Activated CD8-positive, alpha-beta T cell treated with anti-CD3 and anti-CD28 coated beads for 36 hours (primary cell): ENCODE measurements around the gene ADRA2A. TPM values are rescaled to one million over a fixed set of nuclear protein-coding genes. Genes with fewer than 3 reads are reported as not detected.

Source experiments
- ATAC-seq: fragments of 200-7000 bp; cut with Tn5 transposase; one replicate; pipeline ENCODE4 v1.10.0; 2021; ENCODE audit warnings: mild to moderate bottlenecking, moderate library complexity
- CTCF ChIA-PET: fragments of 350-600 bp; sonication (Branson Sonifier 250); formaldehyde crosslinking; loops from one replicate; lab custom pipeline; 2021; ENCODE audit warnings: antibody characterized with exemption; lab: Charles Lee
- POLR2A ChIA-PET: fragments of 350-600 bp; sonication (Branson Sonifier 250); formaldehyde crosslinking; loops from one replicate; lab custom pipeline; 2021; ENCODE audit warnings: antibody characterized with exemption; lab: Charles Lee
- DNase-seq: peaks from one replicate; pipeline ENCODE4 v3.0.0-alpha.2; 2020
- H3K27ac Mint-ChIP-seq: one replicate; pipeline ENCODE4 v1.8.0; 2021; ENCODE audit warnings: mild to moderate bottlenecking, mixed read lengths
- H3K27me3 Mint-ChIP-seq: one replicate; pipeline ENCODE4 v1.8.0; 2021; ENCODE audit warnings: mixed read lengths
- H3K36me3 Mint-ChIP-seq: one replicate; pipeline ENCODE4 v1.8.0; 2021; ENCODE audit warnings: low read depth, mixed read lengths
- H3K4me1 Mint-ChIP-seq: one replicate; pipeline ENCODE4 v1.8.0; 2021; ENCODE audit warnings: low read depth, mixed read lengths
- H3K4me3 Mint-ChIP-seq: one replicate; pipeline ENCODE4 v1.8.0; 2021; ENCODE audit warnings: mild to moderate bottlenecking, moderate library complexity, mixed read lengths
- H3K9me3 Mint-ChIP-seq: one replicate; pipeline ENCODE4 v1.8.0; 2021; ENCODE audit warnings: mixed read lengths
- intact Hi-C: fragments of 100-400 bp; cut with micrococcal nuclease; formaldehyde crosslinking; loops from one replicate; pipeline ENCODE4 v1.10.0; 2022
- total RNA-seq, 2 experiments: library from RNA; stranded (reverse); gene quantifications; one replicate each; pipeline ENCODE4 v1.2.3, GENCODE V29; 2021
- TF ChIP-seq, protein P1 (sequence below): fragments of 200-600 bp; IDR thresholded peaks from one replicate; pipeline ENCODE4 v1.8.0; 2022; ENCODE audit warnings: antibody characterized with exemption, mild to moderate bottlenecking

Gene ADRA2A
- total RNA-seq, 2 experiments from 2014 or later, result 0.07 TPM; not detected in 1

- H3K27me3 Mint-ChIP-seq, result peaks cover 62% of the 10 kb centered on the region
Observed at GRCh38 chr10:111075577-111076185, 1.1 kb upstream of the ADRA2A start.

GRCh38 chr10:111076191-111076681, 593 bp upstream of the ADRA2A start:
- peak overlapping the region; percentile 64 for H3K4me3 Mint-ChIP-seq
- ATAC-seq (peak; percentile 76), DNase-seq (peak; percentile 69)
- H3K36me3 Mint-ChIP-seq, result no peaks in the 10 kb centered on the region
- peaks cover 61% of the 10 kb centered on the region for H3K27me3 Mint-ChIP-seq
- intact Hi-C loops, result loop anchor here (5.0 to 10.0 kb wide), 4 partner anchors 129 to 521 kb away; no protein-coding TSS in a partner anchor
- POLR2A ChIA-PET, result no interaction called here
- CTCF ChIA-PET, result interaction anchor here (0.6 to 3.2 kb wide), 37 partner anchors 11 to 1058 kb away, joined by 3 to 31 read pairs (median 3); partner anchors contain the start of genes BBIP1 and SHOC2
- peaks cover 4% of the 10 kb centered on the region for H3K4me1 Mint-ChIP-seq
- H3K27ac Mint-ChIP-seq, result no peak overlapping the region
- no peaks in the 10 kb centered on the region for H3K9me3 Mint-ChIP-seq
- TF ChIP-seq, protein P1, sequence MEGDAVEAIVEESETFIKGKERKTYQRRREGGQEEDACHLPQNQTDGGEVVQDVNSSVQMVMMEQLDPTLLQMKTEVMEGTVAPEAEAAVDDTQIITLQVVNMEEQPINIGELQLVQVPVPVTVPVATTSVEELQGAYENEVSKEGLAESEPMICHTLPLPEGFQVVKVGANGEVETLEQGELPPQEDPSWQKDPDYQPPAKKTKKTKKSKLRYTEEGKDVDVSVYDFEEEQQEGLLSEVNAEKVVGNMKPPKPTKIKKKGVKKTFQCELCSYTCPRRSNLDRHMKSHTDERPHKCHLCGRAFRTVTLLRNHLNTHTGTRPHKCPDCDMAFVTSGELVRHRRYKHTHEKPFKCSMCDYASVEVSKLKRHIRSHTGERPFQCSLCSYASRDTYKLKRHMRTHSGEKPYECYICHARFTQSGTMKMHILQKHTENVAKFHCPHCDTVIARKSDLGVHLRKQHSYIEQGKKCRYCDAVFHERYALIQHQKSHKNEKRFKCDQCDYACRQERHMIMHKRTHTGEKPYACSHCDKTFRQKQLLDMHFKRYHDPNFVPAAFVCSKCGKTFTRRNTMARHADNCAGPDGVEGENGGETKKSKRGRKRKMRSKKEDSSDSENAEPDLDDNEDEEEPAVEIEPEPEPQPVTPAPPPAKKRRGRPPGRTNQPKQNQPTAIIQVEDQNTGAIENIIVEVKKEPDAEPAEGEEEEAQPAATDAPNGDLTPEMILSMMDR, result peak; percentile 87

More at GRCh38 chr10:111075577-111076185, 1.1 kb upstream of the ADRA2A start:
- H3K36me3 Mint-ChIP-seq, result no peaks in the 10 kb centered on the region
- ChIA-PET CTCF (interaction anchor here (0.6 to 3.2 kb wide), 23 partner anchors 11 to 523 kb away, joined by 3 to 31 read pairs (median 3); no protein-coding TSS in a partner anchor), POLR2A (no interaction called here)
- intact Hi-C loops, result loop anchor here (5.0 to 10.0 kb wide), 4 partner anchors 129 to 522 kb away; no protein-coding TSS in a partner anchor
- H3K4me1 Mint-ChIP-seq, result peaks cover 4% of the 10 kb centered on the region
- peak overlapping the region; percentile 64 for H3K4me3 Mint-ChIP-seq
- DNase-seq (no peak), ATAC-seq (no peak)
- TF ChIP-seq, protein P1, result no peak
- H3K9me3 Mint-ChIP-seq, result no peaks in the 10 kb centered on the region
- H3K27ac Mint-ChIP-seq, result no peak overlapping the region

GRCh38 chr10:111077479-111077784, 603 bp downstream of the ADRA2A start:
- peaks cover 4% of the 10 kb centered on the region for H3K4me1 Mint-ChIP-seq
- TF ChIP-seq, protein P1, result no peak
- intact Hi-C loops, result loop anchor here (5.0 to 10.0 kb wide), 4 partner anchors 127 to 520 kb away; no protein-coding TSS in a partner anchor
- ATAC-seq (no peak), DNase-seq (no peak)
- H3K27ac Mint-ChIP-seq, result no peak overlapping the region
- H3K9me3 Mint-ChIP-seq, result no peaks in the 10 kb centered on the region
- ChIA-PET POLR2A (no interaction called here), CTCF (interaction anchor here (1.0 to 3.2 kb wide), 10 partner anchors 10 to 521 kb away, joined by 3 to 31 read pairs (median 4); partner anchors contain the start of genes BBIP1 and SHOC2)
- H3K36me3 Mint-ChIP-seq, result no peaks in the 10 kb centered on the region
- peak overlapping the region; percentile 64 for H3K4me3 Mint-ChIP-seq
- H3K27me3 Mint-ChIP-seq, result peaks cover 56% of the 10 kb centered on the region

- intact Hi-C loops, result loop anchor here (5.0 to 10.0 kb wide), 4 partner anchors 127 to 519 kb away; no protein-coding TSS in a partner anchor
- POLR2A ChIA-PET, result interaction anchor here (0.6 kb wide), 1 partner anchor 141 kb away, joined by 3 read pairs; no protein-coding TSS in a partner anchor
- no peak for ATAC-seq
- Mint-ChIP-seq H3K27me3 (peaks cover 56% of the 10 kb centered on the region), H3K4me3 (peak overlapping the region; percentile 64), H3K4me1 (peaks cover 4% of the 10 kb centered on the region), H3K36me3 (no peaks in the 10 kb centered on the region), H3K9me3 (no peaks in the 10 kb centered on the region), H3K27ac (no peak overlapping the region)
- CTCF ChIA-PET, result interaction anchor here (1.0 to 3.2 kb wide), 5 partner anchors 9 to 521 kb away, joined by 3 to 31 read pairs (median 5); no protein-coding TSS in a partner anchor
- TF ChIP-seq, protein P1, result no peak
- peak; percentile 17 for DNase-seq
Observed at GRCh38 chr10:111077785-111078504, 1.1 kb downstream of the ADRA2A start.
